Muscle of arm (tissue), 12 donors: ENCODE measurements around the gene ART1. TPM values are rescaled to one million over a fixed set of nuclear protein-coding genes. Genes with fewer than 3 reads are reported as not detected.

Experiments used
- DNase-seq: peaks from one replicate; pipeline ENCODE4 v3.0.0-alpha.2; 2013
- polyA plus RNA-seq, 12 donors: library from polyadenylated mRNA; unstranded; fragments of 120-200 nt; gene quantifications; one replicate each; pipeline ENCODE4 v1.2.1, GENCODE V29; 2013; ENCODE audit not compliant: insufficient read length in 12 of 12

ART1 gene
- polyA plus RNA-seq, 12 donors, result 3.0 to 10.7 (median 6.3) TPM; not detected in 2

DNA sequence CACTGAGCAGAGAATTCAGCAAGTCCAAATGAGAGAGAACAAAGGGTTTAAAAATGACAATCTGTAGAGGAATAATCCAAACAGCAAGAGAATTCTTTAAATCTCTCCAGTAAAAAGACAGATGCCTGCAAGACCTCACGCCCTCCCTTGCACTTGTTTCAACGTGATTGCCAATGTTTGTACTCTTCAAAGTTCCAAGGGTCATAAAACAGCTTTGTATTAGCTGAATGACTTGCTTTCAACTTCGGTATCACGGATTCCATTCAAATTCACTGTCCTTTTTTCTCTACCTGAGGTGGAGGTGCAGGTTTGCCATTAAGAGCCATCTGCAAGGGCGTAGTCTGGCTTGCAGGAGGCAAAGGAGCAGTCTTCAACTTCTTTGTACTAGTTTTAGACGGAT lies 67.3 kb downstream of the ART1 start:
- DNase-seq, result no peak

Other genes with a start within 250 kb of the ART1 start
- 1 to 10 TPM in 10 of 12 donors, not detected in 2; 1.7 to 4.9 (median 2.9) TPM for gene ART5, start 3.1 kb upstream of the ART1 start, polyA plus RNA-seq
- gene CHRNA10, start 26.3 kb downstream of the ART1 start, polyA plus RNA-seq, result 1 to 10 TPM in 11 of 12 donors, not detected in 1; 2.4 to 6.3 (median 3.8) TPM
- 10 to 100 TPM in 11 of 12 donors, not detected in 1; 36.0 to 64.0 (median 40.9) TPM for gene NUP98, start 152.4 kb downstream of the ART1 start, polyA plus RNA-seq
- gene PGAP2, start 163.4 kb downstream of the ART1 start, polyA plus RNA-seq, result 10 to 100 TPM in 11 of 12 donors, not detected in 1; 16.3 to 31.6 (median 20.7) TPM
- 10 to 100 TPM in 11 of 12 donors, not detected in 1; 17.9 to 40.1 (median 25.4) TPM for gene RHOG, start 195.8 kb downstream of the ART1 start, polyA plus RNA-seq
- 100 to 1,000 TPM in 6 of 12 donors, 10 to 100 TPM in 5, not detected in 1; 55.0 to 120 (median 103) TPM for gene STIM1, start 210.5 kb downstream of the ART1 start, polyA plus RNA-seq